K562 (cell line): ENCODE data around the gene TMEM39B. TPM values are rescaled to one million over a fixed set of nuclear protein-coding genes. Genes with fewer than 3 reads are reported as not detected.

Source experiments
- BHLHE40 ChIP-seq: IDR thresholded peaks from 2 replicates; pipeline ENCODE4 v1.6.1; 2011; ENCODE audit warnings: low read length, improper control_type of control experiment
- DNMT1 ChIP-seq: fragments of 450-650 bp; IDR thresholded peaks from 2 replicates; pipeline ENCODE4 v1.6.1; 2016; ENCODE audit warnings: antibody characterized with exemption, mild to moderate bottlenecking
- ETS2 ChIP-seq: IDR thresholded peaks from 2 replicates; pipeline ENCODE4 v1.6.1; 2016; ENCODE audit warnings: borderline replicate concordance, missing genetic modification characterization, mild to moderate bottlenecking, moderate library complexity, missing compliant biosample characterization; ENCODE audit not compliant: poor library complexity, severe bottlenecking
- HCFC1 ChIP-seq: IDR thresholded peaks from 2 replicates; pipeline ENCODE4 v1.6.1; 2012; ENCODE audit warnings: low read depth, low read length, improper control_type of control experiment
- MBD2 ChIP-seq: sonication (generic); IDR thresholded peaks from 2 replicates; pipeline ENCODE4 v1.6.1; 2016; ENCODE audit warnings: low read depth, borderline replicate concordance
- NCOR1 ChIP-seq: fragments of 450-650 bp; IDR thresholded peaks from 2 replicates; pipeline ENCODE4 v1.6.1; 2016; ENCODE audit warnings: mild to moderate bottlenecking, moderate library complexity
- NUFIP1 ChIP-seq: fragments of 450-650 bp; IDR thresholded peaks from 2 replicates; pipeline ENCODE4 v1.6.1; 2018; ENCODE audit not compliant: partially characterized antibody
- PHB2 ChIP-seq: fragments of 450-650 bp; IDR thresholded peaks from 2 replicates; pipeline ENCODE4 v1.6.1; 2017; ENCODE audit warnings: low read depth
- PHF20 ChIP-seq: fragments of 450-650 bp; IDR thresholded peaks from 2 replicates; pipeline ENCODE4 v1.6.1; 2018; ENCODE audit not compliant: partially characterized antibody
- RBM14 ChIP-seq: fragments of 200-400 bp; formaldehyde crosslinking; IDR thresholded peaks from 2 replicates; pipeline ENCODE4 v1.6.1; 2018; ENCODE audit warnings: low read depth, mild to moderate bottlenecking, low read length, moderate library complexity, borderline replicate concordance; ENCODE audit not compliant: insufficient read depth
- SIRT6 ChIP-seq: IDR thresholded peaks from one replicate; pipeline ENCODE4 v1.6.1; 2012; ENCODE audit warnings: low read depth, mild to moderate bottlenecking, control low read depth, inconsistent platforms, low read length, moderate library complexity
- TBL1XR1 ChIP-seq, 2 experiments: IDR thresholded peaks; 2 replicates each; pipeline ENCODE4 v1.6.1; 2012; ENCODE audit warnings: improper control_type of control experiment in 2 of 2, low read length in 2 of 2, mild to moderate bottlenecking in 1 of 2
- TCF7L2 ChIP-seq: fragments of 150-350 bp; IDR thresholded peaks from 2 replicates; pipeline ENCODE4 v1.6.1; 2016; ENCODE audit warnings: low read depth, mild to moderate bottlenecking, low read length, moderate library complexity
- ZFPM2 ChIP-seq: fragments of 250-450 bp; sonication (Bioruptor Pico); IDR thresholded peaks from 2 replicates; pipeline ENCODE4 v1.5.1; 2022; ENCODE audit warnings: mild to moderate bottlenecking
- ZNF280B ChIP-seq: fragments of 250-450 bp; sonication (Bioruptor Pico); IDR thresholded peaks from 2 replicates; pipeline ENCODE4 v1.5.1; 2021; ENCODE audit warnings: mild to moderate bottlenecking
- ZNF518B ChIP-seq: fragments of 250-450 bp; sonication (Bioruptor Pico); IDR thresholded peaks from 2 replicates; pipeline ENCODE4 v1.5.0; 2021; ENCODE audit warnings: mild to moderate bottlenecking, moderate library complexity
- polyA plus RNA-seq, 8 experiments: library from polyadenylated mRNA; depleted of rRNA in 4 of 8; stranded (reverse) in 5 of 8; unstranded in 3 of 8; fragments of >200 nt; fragmentation: Nextera tagmentation in 2 of 8; fragmentation: Illumina TruSeq in 1 of 8; extraction: Ambion mirVana in 2 of 8; extraction: Trizol in 1 of 8; gene quantifications; 2 replicates each; pipeline versions ENCODE4 v1.2.1 to v1.2.3, GENCODE V29; 2011 to 2014; ENCODE audit warnings: inconsistent platforms in 1 of 8, missing spikeins in 1 of 8
- total RNA-seq, 7 experiments: library from RNA; depleted of rRNA in 6 of 7; stranded (reverse); fragments of >200 nt in 6 of 7; fragmentation: Illumina TruSeq in 2 of 7; extraction: Trizol in 2 of 7; gene quantifications; 2 replicates each; pipeline versions ENCODE4 v1.2.1 to v1.2.3, GENCODE V29; 2011 to 2021; ENCODE audit warnings: low replicate concordance in 1 of 7
- TF ChIP-seq, protein P1 (sequence below): conservative IDR thresholded peaks from 2 replicates; pipeline ENCODE4 v1.6.1; 2011; ENCODE audit warnings: low read depth, mild to moderate bottlenecking, low read length; ENCODE audit not compliant: control insufficient read depth
- TF ChIP-seq, protein P2 (sequence below): sonication (generic); formaldehyde crosslinking; IDR thresholded peaks from 2 replicates; pipeline ENCODE4 v1.8.1; 2023; ENCODE audit warnings: mild to moderate bottlenecking, missing genetic modification reagents

The TMEM39B gene
- total and polyA plus RNA-seq, 9 of the 15 experiments (the other 6 are each of a cell fraction or from before 2014, with no cell fraction given), result 0.92 to 28.5 (median 9.7) TPM

- TF ChIP-seq ZNF518B (no peak), NCOR1 (no peak), HCFC1 (peak; percentile 72), TBL1XR1 (IDR thresholded peaks at IDR 0.05; ENCODE audit: low read length in 2 of 2) (0 out of 4 replicates have a peak, but pooled peaks of 1 of the 2 experiments have one; percentile 28), BHLHE40 (peak; percentile 8; the same call in 1 of the 2 replicates), NUFIP1 (no peak), PHB2 (no peak; the same call in 1 of the 2 replicates), ZFPM2 (CRISPR knock-in tag) (no peak), SIRT6 (no peak), TCF7L2 (no peak), DNMT1 (no peak; the same call in 1 of the 2 replicates), MBD2 (peak; percentile 85), ETS2 (tag) (no peak), PHF20 (peak; percentile 52), RBM14 (no peak), ZNF280B (no peak)
- TF ChIP-seq, protein P1, sequence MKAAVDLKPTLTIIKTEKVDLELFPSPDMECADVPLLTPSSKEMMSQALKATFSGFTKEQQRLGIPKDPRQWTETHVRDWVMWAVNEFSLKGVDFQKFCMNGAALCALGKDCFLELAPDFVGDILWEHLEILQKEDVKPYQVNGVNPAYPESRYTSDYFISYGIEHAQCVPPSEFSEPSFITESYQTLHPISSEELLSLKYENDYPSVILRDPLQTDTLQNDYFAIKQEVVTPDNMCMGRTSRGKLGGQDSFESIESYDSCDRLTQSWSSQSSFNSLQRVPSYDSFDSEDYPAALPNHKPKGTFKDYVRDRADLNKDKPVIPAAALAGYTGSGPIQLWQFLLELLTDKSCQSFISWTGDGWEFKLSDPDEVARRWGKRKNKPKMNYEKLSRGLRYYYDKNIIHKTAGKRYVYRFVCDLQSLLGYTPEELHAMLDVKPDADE, result 0 out of 2 replicates have a peak, but pooled peaks have one; percentile 10
- TF ChIP-seq, protein P2, sequence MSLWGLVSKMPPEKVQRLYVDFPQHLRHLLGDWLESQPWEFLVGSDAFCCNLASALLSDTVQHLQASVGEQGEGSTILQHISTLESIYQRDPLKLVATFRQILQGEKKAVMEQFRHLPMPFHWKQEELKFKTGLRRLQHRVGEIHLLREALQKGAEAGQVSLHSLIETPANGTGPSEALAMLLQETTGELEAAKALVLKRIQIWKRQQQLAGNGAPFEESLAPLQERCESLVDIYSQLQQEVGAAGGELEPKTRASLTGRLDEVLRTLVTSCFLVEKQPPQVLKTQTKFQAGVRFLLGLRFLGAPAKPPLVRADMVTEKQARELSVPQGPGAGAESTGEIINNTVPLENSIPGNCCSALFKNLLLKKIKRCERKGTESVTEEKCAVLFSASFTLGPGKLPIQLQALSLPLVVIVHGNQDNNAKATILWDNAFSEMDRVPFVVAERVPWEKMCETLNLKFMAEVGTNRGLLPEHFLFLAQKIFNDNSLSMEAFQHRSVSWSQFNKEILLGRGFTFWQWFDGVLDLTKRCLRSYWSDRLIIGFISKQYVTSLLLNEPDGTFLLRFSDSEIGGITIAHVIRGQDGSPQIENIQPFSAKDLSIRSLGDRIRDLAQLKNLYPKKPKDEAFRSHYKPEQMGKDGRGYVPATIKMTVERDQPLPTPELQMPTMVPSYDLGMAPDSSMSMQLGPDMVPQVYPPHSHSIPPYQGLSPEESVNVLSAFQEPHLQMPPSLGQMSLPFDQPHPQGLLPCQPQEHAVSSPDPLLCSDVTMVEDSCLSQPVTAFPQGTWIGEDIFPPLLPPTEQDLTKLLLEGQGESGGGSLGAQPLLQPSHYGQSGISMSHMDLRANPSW (CRISPR knock-in tag), result peak; percentile 75; the same call in 1 of the 2 replicates
These were observed at the start of gene TMEM39B (continued) for GRCh38 chr1:32072622-32073298.
